Transverse colon (tissue), 4 donors: Measurements from ENCODE around the gene FAM163A. TPM values are rescaled to one million over a fixed set of nuclear protein-coding genes. Genes with fewer than 3 reads are reported as not detected.
A peak's percentile ranks its signal among the peaks of the same experiment; 100 is the strongest.

ENCODE experiments used
- DNase-seq: peaks from one replicate; pipeline ENCODE4 v3.0.0-alpha.2; 2019
- H3K27ac ChIP-seq, 4 donors: fragments of 200-600 bp; sonication (generic); 2 replicates each; pipeline ENCODE4 v1.5.1; 2016 to 2018; ENCODE audit warnings: inconsistent platforms in 4 of 4
- H3K27me3 ChIP-seq: fragments of 200-600 bp; sonication (generic); 2 replicates; pipeline ENCODE4 v1.5.1; 2017; ENCODE audit warnings: inconsistent platforms
- H3K36me3 ChIP-seq, 4 donors: fragments of 200-600 bp; sonication (generic); 2 replicates each; pipeline ENCODE4 v1.5.1; 2017 to 2019; ENCODE audit warnings: inconsistent platforms in 4 of 4
- H3K4me1 ChIP-seq, 4 donors: fragments of 200-600 bp; sonication (generic); 2 replicates each; pipeline ENCODE4 v1.5.1; 2017 to 2020; ENCODE audit warnings: inconsistent platforms in 4 of 4
- H3K4me3 ChIP-seq, 4 donors: fragments of 200-600 bp; sonication (generic); 1 replicate in 1 of 4; 2 replicates in 3 of 4; pipeline versions ENCODE4 v1.5.1 to v1.6.1; 2017 to 2019; ENCODE audit warnings: inconsistent platforms in 4 of 4
- H3K9me3 ChIP-seq, 2 donors: fragments of 200-600 bp; sonication (generic); 2 replicates each; pipeline ENCODE4 v1.5.1; 2017 to 2019; ENCODE audit warnings: inconsistent platforms in 2 of 2
- CTCF ChIP-seq, 5 experiments: fragments of 200-600 bp in 3 of 5; fragments of 450-650 bp in 2 of 5; sonication (generic) in 3 of 5; IDR thresholded peaks; 1 replicate in 2 of 5; 2 replicates in 3 of 5; pipeline ENCODE4 v1.5.1; 2016 to 2017; ENCODE audit warnings: antibody characterized with exemption in 5 of 5, inconsistent platforms in 3 of 5, mild to moderate bottlenecking in 2 of 5, moderate library complexity in 1 of 5
- EP300 ChIP-seq: sonication (generic); formaldehyde crosslinking; IDR thresholded peaks from one replicate; pipeline ENCODE4 v1.6.1; 2017; ENCODE audit warnings: antibody characterized with exemption, low read depth
- POLR2A ChIP-seq: fragments of 450-650 bp; IDR thresholded peaks from one replicate; pipeline ENCODE4 v1.6.1; 2016; ENCODE audit warnings: antibody characterized with exemption, mild to moderate bottlenecking, moderate library complexity
- POLR2AphosphoS5 ChIP-seq, 3 donors: sonication (generic); formaldehyde crosslinking; IDR thresholded peaks; one replicate each; pipeline ENCODE4 v1.6.1; 2016; ENCODE audit warnings: antibody characterized with exemption in 3 of 3
- WGBS, 2 donors: methylation state at CpG; one replicate each; pipeline ENCODE4 v1.1.5; 2018; ENCODE audit warnings: low coverage in 1 of 2; 5-methylcytosine and 5-hydroxymethylcytosine counted together
- in situ Hi-C, 4 donors: fragments of 200-750 bp; cut with MboI; loops; one replicate each; pipeline versions ENCODE4 v1.15.0 to v1.15.1; 2017; ENCODE audit warnings: low sequenced_read_pairs in 3 of 4, low pct_ligation_motif_present in 1 of 4, low pct_unique_long_range_greater_than_20kb in 1 of 4
- intact Hi-C: fragments of 100-400 bp; cut with DNase I; formaldehyde crosslinking; loops from one replicate; pipeline ENCODE4 v1.15.1; 2023; ENCODE audit warnings: low total_unique reads
- total RNA-seq, 4 donors: library from RNA; depleted of rRNA; stranded (reverse); fragments of >200 nt; gene quantifications; one replicate each; pipeline ENCODE4 v1.1.0, GENCODE V29; 2016

FAM163A gene
- total RNA-seq, 4 donors from 2014 or later, result 0.14 to 0.60 (median 0.48) TPM; not detected in 1

GRCh38 chr1:179809506-179810366 lies 66.6 kb downstream of the FAM163A start:
- peak; percentile 59 for DNase-seq
- no peaks in the 10 kb centered on the region for H3K36me3 ChIP-seq
- in situ Hi-C loops, result loop anchor here (5.0 to 10.0 kb wide), 2 partner anchors 95 to 102 kb away; no protein-coding TSS in a partner anchor
- TF ChIP-seq CTCF (IDR thresholded peaks at IDR 0.05) (peak; percentile 84 to 90 (median 86)), POLR2A (no peak)
- H3K4me3 ChIP-seq, result no peak overlapping the region
- intact Hi-C loops, result loop anchor here (1.0 kb wide), 1 partner anchor 102 kb away; no protein-coding TSS in a partner anchor
- H3K4me1 ChIP-seq, result peaks cover 0 to 7% (median 4%) of the 10 kb centered on the region in 4 donors
- H3K9me3 ChIP-seq, result no peaks in the 10 kb centered on the region
- H3K27me3 ChIP-seq, result no peaks in the 10 kb centered on the region
- no peak overlapping the region for H3K27ac ChIP-seq
- WGBS, 2 donors, result 39% methylated on average over 13 of the region's 14 CpGs; no CpG with 5 or more reads in 1 of the 2 donors

DNA sequence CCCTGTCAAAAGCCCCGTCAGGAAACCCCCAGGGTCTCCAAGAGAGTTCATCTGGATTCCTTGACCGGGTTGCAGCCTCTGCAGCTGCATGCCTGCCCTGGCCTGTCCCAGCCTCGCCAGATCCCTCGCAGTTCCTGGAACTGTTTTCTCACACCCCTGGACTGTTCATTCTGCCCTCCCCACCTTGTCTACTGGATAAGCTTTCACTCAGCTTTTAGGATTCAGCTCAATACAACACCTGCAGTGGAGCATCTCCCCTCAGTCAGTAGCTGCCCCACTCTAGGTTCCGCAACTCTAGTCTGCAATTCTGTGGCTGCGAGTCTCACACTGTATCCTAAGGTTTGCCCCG lies 67.2 kb downstream of the FAM163A start:
- DNase-seq, result no peak
- Histone ChIP-seq H3K9me3 (no peaks in the 10 kb centered on the region), H3K27ac (no peak overlapping the region), H3K27me3 (no peaks in the 10 kb centered on the region), H3K4me3 (no peak overlapping the region), H3K4me1 (peaks cover 0 to 9% (median 7%) of the 10 kb centered on the region in 4 donors), H3K36me3 (no peaks in the 10 kb centered on the region)
- intact Hi-C loops (loop anchor here (1.0 kb wide), 1 partner anchor 103 kb away; no protein-coding TSS in a partner anchor), in situ Hi-C loops (loop anchor here in 1 of 4 donors (5.0 kb wide), 1 partner anchor 103 kb away; no protein-coding TSS in a partner anchor)
- WGBS, 2 donors, result 40 to 81% methylated on average over 1 to 7 of the region's 7 CpGs
- TF ChIP-seq EP300, result no peak
- no peak for TF ChIP-seq POLR2AphosphoS5 (IDR thresholded peaks at IDR 0.05)
- TF ChIP-seq CTCF (IDR thresholded peaks at IDR 0.05), result no peak
- no peak for TF ChIP-seq POLR2A

DNA sequence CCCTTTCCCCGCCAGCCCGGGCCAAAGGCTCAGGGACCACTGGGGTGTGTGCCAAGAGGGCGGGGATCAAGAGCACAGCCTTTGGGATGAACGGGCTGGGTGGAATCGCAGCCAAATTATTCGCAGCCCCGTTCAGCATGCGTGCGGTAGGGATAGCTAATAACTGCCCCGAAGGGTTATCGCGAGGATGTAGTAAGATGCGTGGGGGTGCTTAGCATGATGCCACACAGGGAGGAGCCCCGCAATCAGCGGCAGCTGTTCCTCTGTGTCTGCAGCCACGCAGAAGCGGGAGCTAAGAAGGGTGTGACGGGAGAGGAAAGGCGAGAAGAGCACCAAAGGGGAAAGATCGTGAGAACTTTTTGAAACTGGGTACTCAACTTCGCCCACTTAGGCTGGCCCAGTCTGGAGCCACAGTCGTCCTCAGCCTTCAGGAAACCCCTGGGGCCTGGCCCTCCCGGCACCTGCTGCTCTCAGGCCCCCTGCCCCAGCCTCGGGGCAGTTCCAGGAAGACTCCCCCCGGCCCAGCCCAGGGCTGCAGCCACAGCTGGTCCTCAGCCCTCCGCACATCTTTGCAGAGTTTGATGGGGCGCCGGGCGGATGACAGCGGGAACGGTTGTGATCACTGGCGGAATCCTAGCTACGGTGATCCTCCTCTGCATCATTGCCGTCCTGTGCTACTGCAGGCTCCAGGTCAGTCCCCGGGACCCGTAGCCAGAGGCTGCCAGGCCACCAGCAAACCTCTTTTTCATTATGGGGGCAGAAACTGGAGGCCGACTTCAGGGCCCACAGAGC lies 69.6 kb downstream of the FAM163A start:
- intact Hi-C loops, result no loop called here
- Histone ChIP-seq H3K27me3 (no peaks in the 10 kb centered on the region), H3K9me3 (no peaks in the 10 kb centered on the region), H3K36me3 (no peaks in the 10 kb centered on the region), H3K4me3 (no peak overlapping the region), H3K4me1 (peaks cover 0 to 16% (median 9%) of the 10 kb centered on the region in 4 donors), H3K27ac (no peak overlapping the region)
- TF ChIP-seq POLR2A (no peak), EP300 (no peak), CTCF (IDR thresholded peaks at IDR 0.05) (no peak), POLR2AphosphoS5 (IDR thresholded peaks at IDR 0.05) (no peak)
- DNase-seq, result no peak
- WGBS, 2 donors, result 87% methylated on average over 37 of the region's 37 CpGs; no CpG with 5 or more reads in 1 of the 2 donors
- in situ Hi-C loops, result loop anchor here in 1 of 4 donors (5.0 kb wide), 1 partner anchor 105 kb away; no protein-coding TSS in a partner anchor
